Measurements from ENCODE around the gene CHMP3.

- TF ChIP-seq TAF1 (IDR thresholded peaks at IDR 0.05; ENCODE audit: low read depth) (no peak), FOXM1 (IDR thresholded peaks at IDR 0.05; ENCODE audit: borderline replicate concordance, low read depth) (no peak), CEBPB (IDR thresholded peaks at IDR 0.05) (no peak), ZBTB7A (IDR thresholded peaks at IDR 0.05; ENCODE audit: low read depth) (no peak), CREB1 (IDR thresholded peaks at IDR 0.05; ENCODE audit: low read depth) (no peak)
These were observed 78.1 kb downstream of the CHMP3 start for GRCh38 chr2:86485103-86485502.

All from Ishikawa (cell line).